ENCODE data around the gene AHCYL2.
A peak's percentile ranks its signal among the peaks of the same experiment; 100 is the strongest.
"Not testable (repeated sequence)": the region's sequence is repeated elsewhere in the genome, so short reads cannot be mapped to it uniquely, and the experiment has no call there.

Gene AHCYL2

GRCh38 chr7:129295015-129295423 lies 70.2 kb downstream of the AHCYL2 start:
- DNase-seq, result no peak

- DNase-seq, result no peak
Measured at GRCh38 chr7:129298268-129298893, 73.6 kb downstream of the AHCYL2 start.

DNA sequence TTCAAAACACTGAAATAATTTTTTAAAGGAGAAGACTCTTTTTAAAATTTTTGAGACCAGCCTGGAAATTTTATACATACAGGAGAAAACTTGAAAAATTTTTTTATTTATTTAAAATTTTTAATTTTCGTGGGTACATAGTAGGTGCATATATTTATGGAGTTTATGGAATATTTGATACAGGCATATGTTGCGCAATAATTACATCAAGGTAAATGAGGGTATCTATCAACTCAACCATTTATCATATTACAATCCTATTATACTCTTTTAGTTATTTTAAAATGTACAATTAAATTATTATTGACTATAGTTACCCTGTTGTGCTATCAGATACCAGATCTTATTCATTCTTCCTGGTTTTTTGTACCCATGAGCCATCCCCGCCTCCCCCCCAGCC lies 75.1 kb downstream of the AHCYL2 start:
- DNase-seq, result no peak

DNA sequence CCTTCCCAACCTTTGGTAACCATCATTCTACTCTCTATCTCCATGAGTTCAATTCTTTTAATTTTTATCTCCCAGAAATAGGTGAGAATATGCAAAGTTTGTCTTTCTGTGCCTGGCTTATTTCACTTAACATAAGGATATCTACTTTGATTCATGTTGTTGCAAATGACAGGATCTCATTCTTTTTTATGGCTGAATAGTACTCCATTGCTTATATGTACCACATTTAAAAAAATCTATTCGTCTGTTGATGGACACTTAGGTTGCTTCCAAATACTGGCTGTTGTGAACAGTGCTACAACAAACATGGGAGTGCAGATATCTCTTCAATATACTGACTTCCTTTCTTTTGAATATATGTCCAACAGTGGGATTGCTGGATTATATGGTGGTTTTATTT lies 75.5 kb downstream of the AHCYL2 start:
- not testable (repeated sequence) for DNase-seq

DNA sequence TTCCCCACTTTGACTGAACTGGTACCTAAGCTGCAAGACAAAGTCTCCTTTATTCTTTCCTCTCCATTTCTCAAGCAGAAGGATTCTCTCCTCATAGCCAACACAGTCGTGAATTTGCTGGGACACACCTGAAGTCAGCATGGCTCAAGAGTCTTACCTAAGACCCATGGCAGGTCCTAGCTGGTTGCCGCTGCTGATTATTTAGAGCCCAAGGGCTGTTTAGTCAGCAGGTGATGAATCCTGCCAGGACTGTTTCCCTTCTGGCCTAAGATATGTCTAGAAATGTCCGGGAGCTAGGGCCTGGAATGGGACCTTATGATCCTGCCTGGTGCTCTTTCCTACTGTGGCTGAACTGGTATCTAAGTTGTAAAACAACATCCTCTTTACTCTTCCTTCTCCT lies 82.8 kb downstream of the AHCYL2 start:
- DNase-seq, result no peak

GRCh38 chr7:129308047-129308446 lies 83.2 kb downstream of the AHCYL2 start:
- DNase-seq, result no peak

DNA sequence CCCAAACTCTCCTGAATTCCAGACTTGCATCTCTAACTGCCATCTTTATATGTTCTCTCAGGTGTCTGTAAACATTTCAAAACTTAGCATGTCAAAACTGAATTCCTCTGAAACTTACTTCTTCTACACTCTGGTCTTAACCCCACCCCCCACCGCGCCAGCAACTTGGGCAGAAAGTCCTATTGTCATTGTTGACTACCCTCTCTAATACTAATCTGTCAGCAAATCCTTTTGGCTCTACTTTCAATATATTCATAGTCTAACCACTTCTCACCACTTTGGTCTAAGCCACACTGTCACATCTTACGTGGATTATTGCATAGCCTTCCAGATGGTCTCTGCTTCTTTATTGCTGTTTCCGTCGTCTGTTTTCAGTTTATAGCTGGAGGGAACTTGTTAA lies 86.6 kb downstream of the AHCYL2 start:
- no peak for DNase-seq

- DNase-seq, result no peak
Measured at GRCh38 chr7:129313282-129313681, 88.5 kb downstream of the AHCYL2 start.

DNA sequence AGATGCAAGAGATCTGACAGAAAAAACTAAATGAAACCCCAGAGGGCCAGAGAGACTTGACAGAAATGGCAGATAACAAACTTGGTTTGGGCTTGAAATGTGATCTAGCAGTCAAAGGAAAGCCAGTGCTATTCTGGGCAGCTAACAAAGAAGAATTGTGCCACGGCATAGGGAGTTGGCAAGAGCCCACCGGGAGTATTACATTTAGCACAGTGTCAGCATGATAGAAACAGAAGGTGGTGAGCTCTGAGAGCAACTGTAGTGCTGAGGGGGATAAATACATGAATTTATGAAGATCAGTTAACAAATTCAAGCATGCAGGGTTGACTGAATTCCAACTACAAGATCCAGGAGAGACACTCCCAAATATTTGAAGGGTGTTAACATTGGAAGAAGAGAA lies 91.1 kb downstream of the AHCYL2 start:
- peak in 1 of 2 experiments; percentile 63 for DNase-seq

- no peak for DNase-seq
Measured at GRCh38 chr7:129317450-129317849, 92.6 kb downstream of the AHCYL2 start.

GRCh38 chr7:129327076-129327475 lies 102.2 kb downstream of the AHCYL2 start:
- DNase-seq, result no peak

DNA sequence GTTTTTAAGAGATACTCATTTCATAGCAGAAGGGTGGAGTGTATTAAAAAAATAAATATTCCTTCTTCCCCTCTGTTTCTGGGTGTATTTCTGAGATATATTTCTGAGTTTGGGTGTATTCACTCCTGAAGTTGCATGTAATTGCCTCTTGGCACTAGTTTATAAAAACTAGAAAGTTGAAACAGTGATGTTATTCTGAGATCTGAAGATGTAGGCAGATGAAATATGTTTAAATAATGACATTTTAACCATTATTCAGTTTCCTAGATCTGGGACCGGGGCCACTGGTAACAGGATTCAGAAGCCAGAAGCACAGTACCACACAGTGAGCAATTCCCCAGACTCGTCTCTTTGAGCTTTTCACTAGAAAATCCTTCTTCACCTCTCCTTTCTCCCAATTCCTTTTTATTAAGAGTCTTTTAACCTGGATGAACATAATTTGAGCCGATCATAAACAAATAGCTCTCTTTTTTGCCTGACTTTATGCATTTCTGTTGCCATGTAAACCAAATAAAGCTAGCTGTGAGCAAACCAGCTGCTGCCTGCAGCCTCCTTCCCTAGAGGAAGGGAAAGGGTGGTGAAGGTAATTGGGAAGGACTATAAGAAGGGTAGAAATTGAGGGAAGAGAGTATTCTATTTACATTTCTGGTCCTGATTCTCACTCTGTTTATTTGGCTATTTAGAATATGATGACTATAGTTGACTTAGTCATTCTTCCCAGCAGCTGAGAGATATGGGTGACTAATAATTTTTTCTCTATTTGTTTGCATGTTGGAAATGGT lies 107.6 kb downstream of the AHCYL2 start:
- no peak for DNase-seq

DNA sequence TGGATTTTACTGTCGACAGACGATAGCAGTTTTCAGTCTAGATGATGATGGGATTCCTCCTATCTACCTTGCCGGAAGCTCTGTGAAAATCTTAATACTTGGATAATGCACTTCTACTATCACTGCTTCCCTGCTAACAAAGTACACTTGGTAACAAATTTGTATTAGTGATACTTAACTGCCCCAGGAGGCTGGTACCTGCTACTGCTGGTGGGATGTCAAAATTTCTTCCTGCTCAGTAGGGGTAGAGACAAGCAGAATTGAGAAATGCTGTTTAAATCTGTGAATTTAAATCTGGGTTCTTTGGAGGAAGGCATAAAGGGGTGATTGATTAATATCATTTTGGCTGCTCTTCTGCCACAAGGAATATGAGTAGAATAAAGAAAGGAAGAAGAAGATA lies 109.6 kb downstream of the AHCYL2 start:
- DNase-seq, result no peak

GRCh38 chr7:129338450-129338849 lies 113.6 kb downstream of the AHCYL2 start:
- no peak for DNase-seq

- DNase-seq, result no peak
Measured at GRCh38 chr7:129341212-129341611, 116.4 kb downstream of the AHCYL2 start.

- no peak for DNase-seq
Measured at GRCh38 chr7:129341816-129342806, 117.3 kb downstream of the AHCYL2 start.

- DNase-seq, result peak in 1 of 2 experiments; percentile 4
Measured at GRCh38 chr7:129343099-129343700, 118.4 kb downstream of the AHCYL2 start.

DNA sequence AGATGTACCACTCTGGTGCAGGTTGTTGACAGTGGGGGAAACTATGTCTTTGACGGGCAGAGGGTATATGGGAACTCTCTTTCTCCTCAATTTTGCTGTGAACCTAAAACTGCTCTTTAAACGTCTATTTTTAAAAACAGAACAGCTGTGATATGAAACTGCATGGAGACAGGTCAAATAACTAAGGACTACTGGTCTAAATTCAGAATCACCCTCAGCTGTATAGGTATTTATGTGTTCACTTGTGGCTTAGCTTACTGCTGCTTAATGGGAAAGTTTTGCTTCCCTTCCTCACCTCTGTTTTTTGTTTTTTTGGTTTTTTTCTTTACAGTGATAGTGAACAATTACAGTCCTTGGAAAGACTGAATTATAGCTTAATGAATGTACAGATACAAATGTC lies 122.5 kb downstream of the AHCYL2 start:
- no peak for DNase-seq

DNA sequence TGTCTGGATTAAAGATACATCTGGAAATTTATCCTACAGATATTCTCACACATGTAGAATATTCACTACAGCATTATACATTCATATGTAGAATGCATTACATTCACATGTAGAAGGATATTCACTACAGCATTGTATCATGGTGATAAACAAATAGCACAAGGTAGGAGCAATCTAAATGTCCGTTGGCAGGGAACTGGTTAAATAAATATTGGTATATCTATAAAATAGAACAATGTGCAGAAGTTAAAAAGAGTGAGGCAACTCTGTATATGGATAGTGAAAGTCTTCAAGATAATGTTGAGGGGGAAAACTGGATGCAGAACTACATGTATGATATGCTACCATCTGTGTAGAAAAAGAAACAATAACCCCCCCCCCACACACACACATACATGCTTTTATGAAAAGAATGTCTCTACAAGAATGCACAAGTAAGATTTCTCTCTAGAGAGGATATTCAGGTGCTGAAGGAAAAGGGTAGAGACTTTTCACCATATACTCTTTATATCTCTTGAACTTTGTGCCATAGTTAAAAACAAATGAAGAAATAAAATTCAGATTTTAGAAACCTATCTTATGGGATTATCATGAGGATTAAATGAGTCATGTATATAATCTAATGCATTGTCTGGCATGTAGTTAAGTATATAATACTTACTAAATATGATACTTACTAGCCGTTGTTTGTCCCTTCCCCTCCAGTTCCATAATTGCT lies 123.4 kb downstream of the AHCYL2 start:
- no peak for DNase-seq

- no peak for DNase-seq
Measured at GRCh38 chr7:129351320-129351719, 126.5 kb downstream of the AHCYL2 start.

- DNase-seq, result not testable (repeated sequence)
Measured at GRCh38 chr7:129353104-129353503, 128.3 kb downstream of the AHCYL2 start.
